Measurements from ENCODE around the gene TMPRSS6. TPM values are rescaled to one million over a fixed set of nuclear protein-coding genes. Genes with fewer than 3 reads are reported as not detected.
A peak's percentile ranks its signal among the peaks of the same experiment; 100 is the strongest.

Gene TMPRSS6
- total and polyA plus RNA-seq, 2 of the 13 experiments (the other 11 are each of a cell fraction or from before 2014, with no cell fraction given) = 4.2 to 4.8 TPM

DNA sequence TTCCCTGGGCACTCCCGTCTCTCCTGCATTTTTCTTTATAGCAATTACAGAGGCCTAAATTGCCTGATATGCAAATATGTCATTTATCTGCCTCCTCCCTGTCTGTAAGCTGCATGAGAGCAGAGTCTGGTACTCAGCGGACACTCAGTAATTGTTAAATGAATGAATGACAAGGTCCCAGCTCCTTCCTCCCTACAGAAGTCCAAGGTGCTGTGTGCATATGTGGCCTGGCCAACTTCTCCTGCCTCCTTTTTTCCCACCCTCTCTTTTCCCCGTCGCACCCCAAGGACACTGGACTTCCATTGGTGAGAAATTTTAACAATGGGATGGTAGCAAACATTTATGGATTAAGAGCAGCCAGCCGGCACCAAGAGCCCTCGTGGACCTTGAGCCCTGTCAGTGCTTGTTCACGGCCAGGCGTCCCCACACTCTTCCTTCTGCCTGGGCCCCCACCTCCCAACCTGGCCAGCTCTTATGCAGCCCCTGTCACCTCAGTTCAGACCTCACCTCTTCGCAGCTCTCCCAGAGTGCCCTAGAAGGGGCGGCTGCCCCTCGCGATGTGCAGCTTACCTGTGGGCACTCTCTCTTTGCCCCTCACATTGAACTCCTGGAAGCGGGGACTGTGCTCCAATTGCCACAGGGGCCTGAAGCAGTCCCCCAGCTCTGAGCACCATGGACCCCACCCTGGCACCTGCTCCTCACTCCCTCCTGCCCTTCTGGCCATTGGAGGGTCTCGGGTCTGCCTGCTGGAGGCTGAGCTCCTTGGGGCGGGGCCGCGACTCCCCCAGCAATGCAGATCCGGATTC is 1.5 kb downstream of the TMPRSS6 start (continued):
- TF ChIP-seq, protein P1, sequence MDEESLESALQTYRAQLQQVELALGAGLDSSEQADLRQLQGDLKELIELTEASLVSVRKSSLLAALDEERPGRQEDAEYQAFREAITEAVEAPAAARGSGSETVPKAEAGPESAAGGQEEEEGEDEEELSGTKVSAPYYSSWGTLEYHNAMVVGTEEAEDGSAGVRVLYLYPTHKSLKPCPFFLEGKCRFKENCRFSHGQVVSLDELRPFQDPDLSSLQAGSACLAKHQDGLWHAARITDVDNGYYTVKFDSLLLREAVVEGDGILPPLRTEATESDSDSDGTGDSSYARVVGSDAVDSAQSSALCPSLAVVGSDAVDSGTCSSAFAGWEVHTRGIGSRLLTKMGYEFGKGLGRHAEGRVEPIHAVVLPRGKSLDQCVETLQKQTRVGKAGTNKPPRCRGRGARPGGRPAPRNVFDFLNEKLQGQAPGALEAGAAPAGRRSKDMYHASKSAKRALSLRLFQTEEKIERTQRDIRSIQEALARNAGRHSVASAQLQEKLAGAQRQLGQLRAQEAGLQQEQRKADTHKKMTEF (CRISPR knock-in tag; IDR thresholded peaks at IDR 0.05) = no peak
- TF ChIP-seq ZNF777 (CRISPR knock-in tag; IDR thresholded peaks at IDR 0.05) (no peak), ZBTB7B (CRISPR knock-in tag; IDR thresholded peaks at IDR 0.05) (no peak), XRCC5 (optimal IDR thresholded peaks at IDR 0.05; ENCODE audit: low read length) (no peak), HOXA5 (CRISPR knock-in tag; IDR thresholded peaks at IDR 0.05) (no peak), CEBPG (CRISPR knock-in tag; IDR thresholded peaks at IDR 0.05) (no peak), ZNF451 (CRISPR knock-in tag; IDR thresholded peaks at IDR 0.05) (0 out of 2 replicates have a peak, but pooled peaks have one; percentile 35), ZNF589 (CRISPR knock-in tag; conservative IDR thresholded peaks at IDR 0.05) (no peak), AGO2 (optimal IDR thresholded peaks at IDR 0.05; ENCODE audit: low read depth, low read length) (no peak), RARG (CRISPR knock-in tag; IDR thresholded peaks at IDR 0.05; ENCODE audit: low read depth) (no peak), ZNF577 (CRISPR knock-in tag; IDR thresholded peaks at IDR 0.05; ENCODE audit: borderline replicate concordance, low read depth) (no peak), ZNF563 (CRISPR knock-in tag; IDR thresholded peaks at IDR 0.05) (no peak), ZNF747 (CRISPR knock-in tag; IDR thresholded peaks at IDR 0.05; ENCODE audit: borderline replicate concordance) (no peak), ZBTB14 (CRISPR knock-in tag; IDR thresholded peaks at IDR 0.05) (no peak), ZNF616 (CRISPR knock-in tag; IDR thresholded peaks at IDR 0.05; ENCODE audit: low read depth) (no peak), NRL (CRISPR knock-in tag; IDR thresholded peaks at IDR 0.05; ENCODE audit: borderline replicate concordance) (0 out of 2 replicates have a peak, but pooled peaks have one; percentile 40), GATAD2A (CRISPR knock-in tag; IDR thresholded peaks at IDR 0.05) (peak; percentile 60), MEF2D (CRISPR knock-in tag; IDR thresholded peaks at IDR 0.05) (peak; percentile 19; the same call in 1 of the 2 replicates), MTA3 (CRISPR knock-in tag; IDR thresholded peaks at IDR 0.05) (no peak), NCOA2 (CRISPR knock-in tag; IDR thresholded peaks at IDR 0.05) (no peak), MZF1 (CRISPR knock-in tag; IDR thresholded peaks at IDR 0.05; ENCODE audit: borderline replicate concordance) (no peak), ZNF670 (CRISPR knock-in tag; IDR thresholded peaks at IDR 0.05; ENCODE audit: borderline replicate concordance) (no peak)
- TF ChIP-seq, protein P2, sequence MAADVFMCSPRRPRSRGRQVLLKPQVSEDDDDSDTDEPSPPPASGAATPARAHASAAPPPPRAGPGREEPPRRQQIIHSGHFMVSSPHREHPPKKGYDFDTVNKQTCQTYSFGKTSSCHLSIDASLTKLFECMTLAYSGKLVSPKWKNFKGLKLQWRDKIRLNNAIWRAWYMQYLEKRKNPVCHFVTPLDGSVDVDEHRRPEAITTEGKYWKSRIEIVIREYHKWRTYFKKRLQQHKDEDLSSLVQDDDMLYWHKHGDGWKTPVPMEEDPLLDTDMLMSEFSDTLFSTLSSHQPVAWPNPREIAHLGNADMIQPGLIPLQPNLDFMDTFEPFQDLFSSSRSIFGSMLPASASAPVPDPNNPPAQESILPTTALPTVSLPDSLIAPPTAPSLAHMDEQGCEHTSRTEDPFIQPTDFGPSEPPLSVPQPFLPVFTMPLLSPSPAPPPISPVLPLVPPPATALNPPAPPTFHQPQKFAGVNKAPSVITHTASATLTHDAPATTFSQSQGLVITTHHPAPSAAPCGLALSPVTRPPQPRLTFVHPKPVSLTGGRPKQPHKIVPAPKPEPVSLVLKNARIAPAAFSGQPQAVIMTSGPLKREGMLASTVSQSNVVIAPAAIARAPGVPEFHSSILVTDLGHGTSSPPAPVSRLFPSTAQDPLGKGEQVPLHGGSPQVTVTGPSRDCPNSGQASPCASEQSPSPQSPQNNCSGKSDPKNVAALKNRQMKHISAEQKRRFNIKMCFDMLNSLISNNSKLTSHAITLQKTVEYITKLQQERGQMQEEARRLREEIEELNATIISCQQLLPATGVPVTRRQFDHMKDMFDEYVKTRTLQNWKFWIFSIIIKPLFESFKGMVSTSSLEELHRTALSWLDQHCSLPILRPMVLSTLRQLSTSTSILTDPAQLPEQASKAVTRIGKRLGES (CRISPR knock-in tag; IDR thresholded peaks at IDR 0.05; ENCODE audit: borderline replicate concordance) = no peak
- TF ChIP-seq, protein P3, sequence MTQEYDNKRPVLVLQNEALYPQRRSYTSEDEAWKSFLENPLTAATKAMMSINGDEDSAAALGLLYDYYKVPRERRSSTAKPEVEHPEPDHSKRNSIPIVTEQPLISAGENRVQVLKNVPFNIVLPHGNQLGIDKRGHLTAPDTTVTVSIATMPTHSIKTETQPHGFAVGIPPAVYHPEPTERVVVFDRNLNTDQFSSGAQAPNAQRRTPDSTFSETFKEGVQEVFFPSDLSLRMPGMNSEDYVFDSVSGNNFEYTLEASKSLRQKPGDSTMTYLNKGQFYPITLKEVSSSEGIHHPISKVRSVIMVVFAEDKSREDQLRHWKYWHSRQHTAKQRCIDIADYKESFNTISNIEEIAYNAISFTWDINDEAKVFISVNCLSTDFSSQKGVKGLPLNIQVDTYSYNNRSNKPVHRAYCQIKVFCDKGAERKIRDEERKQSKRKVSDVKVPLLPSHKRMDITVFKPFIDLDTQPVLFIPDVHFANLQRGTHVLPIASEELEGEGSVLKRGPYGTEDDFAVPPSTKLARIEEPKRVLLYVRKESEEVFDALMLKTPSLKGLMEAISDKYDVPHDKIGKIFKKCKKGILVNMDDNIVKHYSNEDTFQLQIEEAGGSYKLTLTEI (CRISPR knock-in tag; conservative IDR thresholded peaks at IDR 0.05) = no peak
